Stimulated activated CD4-positive, alpha-beta T cell treated with anti-CD3 and anti-CD28 coated beads, Interleukin-15, amount 100 ng/mL, for 1 hour (primary cell): ENCODE results near the gene TTC27.
"Not testable (repeated sequence)": the region's sequence is repeated elsewhere in the genome, so short reads cannot be mapped to it uniquely, and the experiment has no call there.

Source experiments
- DNase-seq, 2 donors: peaks; one replicate each; pipeline ENCODE4 v3.0.0-alpha.2; 2020; ENCODE audit warnings: low read depth in 1 of 2, low spot score in 1 of 2

Gene TTC27

DNA sequence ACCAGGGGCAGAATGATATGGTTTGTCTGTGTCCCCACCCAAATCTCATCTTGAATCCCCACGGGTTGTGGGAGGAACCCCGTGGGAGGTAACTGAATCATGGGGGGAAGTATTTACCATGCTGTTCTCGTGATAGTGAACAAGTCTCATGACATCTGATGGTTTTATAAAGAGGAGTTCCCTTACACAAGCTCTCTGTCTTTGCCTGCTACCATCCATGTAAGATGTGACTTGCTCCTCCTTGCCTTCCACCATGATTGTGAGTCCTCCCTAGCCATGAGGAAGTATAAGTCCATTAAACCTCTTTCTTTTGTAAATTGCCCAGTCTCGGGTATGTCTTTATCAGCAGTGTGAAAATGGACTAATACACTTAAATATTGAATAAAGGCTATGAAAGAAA lies 218.4 kb downstream of the TTC27 start:
- not testable (repeated sequence) for DNase-seq

DNA sequence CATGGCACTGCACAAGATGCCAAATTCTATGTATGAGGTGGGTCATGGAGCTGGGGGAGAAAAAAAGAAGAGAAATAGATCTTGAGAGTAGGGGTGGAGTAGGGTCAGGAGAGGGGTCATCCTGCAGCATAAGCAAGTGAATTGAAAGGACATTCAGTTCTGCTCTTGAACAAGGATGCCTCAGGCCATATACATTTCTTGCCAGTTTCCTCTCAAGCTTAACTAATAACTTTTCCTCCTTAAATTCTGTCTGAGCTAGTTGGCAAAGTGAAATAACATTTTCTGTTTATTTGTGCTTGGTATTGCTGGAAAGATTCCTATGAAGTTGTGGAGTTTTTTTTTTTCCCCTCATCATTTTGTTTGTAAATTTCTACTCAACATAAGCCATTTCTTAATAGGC lies 219.9 kb downstream of the TTC27 start:
- DNase-seq = no peak

DNA sequence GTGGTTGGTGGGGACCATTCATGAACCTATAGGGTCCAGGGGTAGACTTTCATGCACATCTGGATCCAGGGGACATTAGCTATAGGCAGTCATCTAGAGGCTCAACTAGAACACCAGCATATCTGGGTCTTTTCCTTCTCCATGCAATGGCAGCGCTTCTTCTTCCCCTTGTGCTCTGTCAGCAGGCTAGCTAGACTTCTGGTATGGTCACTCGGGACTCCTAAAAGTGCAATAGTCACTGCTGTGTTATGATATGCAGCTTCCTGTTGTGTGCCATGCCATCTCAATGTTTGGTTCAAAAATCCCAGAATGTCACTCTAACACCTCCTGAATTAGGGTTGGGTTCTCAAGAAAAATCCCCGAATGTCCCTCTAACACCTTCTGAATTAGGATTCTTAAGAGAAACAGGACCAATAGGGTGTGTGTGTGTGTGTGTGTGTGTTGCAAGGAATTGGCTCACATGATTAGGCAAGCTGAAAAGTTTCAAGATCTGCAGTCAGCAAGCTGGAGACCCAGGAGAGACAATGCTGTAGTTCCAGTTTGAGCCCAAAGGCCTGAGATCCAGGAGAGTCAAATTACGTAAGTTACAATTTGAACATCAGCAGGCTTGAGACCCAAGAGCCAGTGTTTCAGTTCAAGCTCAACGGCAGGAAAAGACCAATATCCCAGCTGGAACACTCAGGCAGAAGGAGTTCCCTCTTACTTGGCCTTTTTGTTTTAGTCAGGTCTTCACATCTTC lies 221.8 kb downstream of the TTC27 start:
- no peak for DNase-seq

DNA sequence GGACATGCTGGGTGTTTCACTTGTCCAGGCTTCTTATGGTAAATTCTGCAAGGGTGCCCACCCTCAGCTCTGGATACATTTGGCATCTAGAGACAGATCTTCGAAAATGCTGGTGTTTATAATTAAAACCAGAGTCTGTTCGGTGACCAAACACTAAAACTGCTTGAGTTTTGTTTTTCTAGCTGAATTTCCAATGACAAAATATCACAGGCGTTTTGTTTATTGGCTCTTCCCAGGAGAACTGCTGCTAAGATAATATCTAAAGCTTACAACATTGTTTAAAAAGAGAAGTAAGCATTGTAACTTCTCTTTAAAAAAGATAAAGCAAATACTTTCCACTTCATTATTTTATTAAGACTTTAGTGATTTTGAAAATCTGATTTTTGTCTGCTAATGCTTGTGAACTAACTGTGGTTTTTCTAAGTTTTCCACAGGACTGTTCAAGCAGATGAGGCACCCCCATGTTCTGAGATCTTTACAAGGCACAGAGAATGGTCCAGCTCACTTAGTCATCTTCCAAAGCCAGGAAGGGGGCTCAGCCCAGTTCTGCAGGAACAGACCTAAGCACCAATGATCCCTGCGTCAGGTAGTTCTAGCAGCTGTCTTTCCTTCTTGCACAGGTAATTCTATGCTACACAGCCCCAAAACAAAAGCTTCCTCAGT lies 224.1 kb downstream of the TTC27 start:
- no peak for DNase-seq

DNA sequence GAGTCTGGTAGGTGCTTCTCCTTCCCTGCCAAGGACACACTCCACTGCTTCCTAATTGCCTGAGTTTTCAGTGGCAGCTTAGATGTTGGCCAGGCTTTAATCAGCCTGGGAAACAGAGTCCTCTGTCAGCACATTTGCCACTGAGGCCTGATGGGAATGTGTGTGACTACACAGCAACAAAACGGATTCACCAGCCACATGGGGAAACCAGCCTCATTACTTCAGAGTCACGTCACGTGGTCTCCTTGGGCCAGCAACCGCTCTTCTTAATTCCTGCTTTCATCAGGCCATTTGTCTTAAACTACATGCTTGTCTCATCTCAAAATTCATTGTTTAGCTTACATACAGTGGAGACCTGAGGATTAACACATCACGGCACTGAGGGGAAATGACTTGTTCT lies 225.0 kb downstream of the TTC27 start:
- no peak for DNase-seq

DNA sequence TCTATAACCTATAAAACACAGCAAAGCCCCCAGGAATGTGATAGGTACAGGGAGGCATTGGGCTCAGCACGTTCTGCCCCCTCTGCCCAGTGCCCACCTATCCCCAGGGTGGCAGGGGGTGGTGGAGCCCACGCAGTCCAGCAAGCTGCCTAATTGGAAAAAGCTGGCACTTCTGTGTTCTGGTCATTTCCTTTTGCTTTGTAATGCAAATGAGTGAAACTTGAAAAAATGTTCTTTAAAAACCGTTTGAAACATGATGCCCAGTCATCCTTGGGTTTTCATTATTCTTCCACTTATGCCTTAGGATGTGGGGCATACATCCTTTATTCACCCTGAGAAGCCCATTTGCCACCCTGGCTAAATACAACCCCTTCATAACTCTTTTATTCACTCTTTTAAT lies 229.0 kb downstream of the TTC27 start:
- no peak for DNase-seq

DNA sequence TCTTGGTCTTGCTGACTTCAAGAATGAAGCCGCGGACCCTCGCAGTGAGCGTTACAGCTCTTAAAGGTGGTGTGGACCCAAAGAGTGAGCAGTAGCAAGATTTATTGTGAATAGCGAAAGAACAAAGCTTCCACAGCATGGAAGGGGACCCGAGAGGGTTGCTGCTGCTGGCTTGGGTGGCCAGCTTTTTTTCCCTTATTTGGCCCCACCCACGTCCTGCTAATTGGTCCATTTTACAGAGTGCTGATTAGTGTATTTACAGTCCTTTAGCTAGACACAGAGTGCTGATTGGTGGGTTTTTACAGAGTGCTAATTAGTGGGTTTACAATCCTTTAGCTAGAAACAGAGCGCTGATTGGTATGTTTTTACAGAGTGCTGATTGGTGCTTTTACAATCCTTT lies 230.9 kb downstream of the TTC27 start:
- DNase-seq = no peak

DNA sequence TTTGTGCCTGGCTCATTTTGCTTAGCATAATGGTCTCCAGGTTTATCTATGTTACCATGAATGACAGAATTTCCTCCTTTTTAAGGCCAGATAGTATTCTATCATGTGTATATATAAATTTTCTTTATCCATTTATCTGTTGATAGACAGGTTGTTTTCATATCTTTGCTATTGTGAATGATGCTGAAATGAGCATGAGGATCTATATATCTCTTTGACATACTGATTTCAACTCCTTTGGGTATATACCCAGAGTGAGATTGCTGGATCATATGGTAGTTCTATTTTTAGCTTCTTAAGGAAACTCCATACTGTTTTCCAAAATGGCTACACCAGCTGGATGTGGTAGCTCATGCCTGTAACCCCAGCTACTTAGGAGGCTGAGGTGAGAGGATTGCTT lies 232.5 kb downstream of the TTC27 start:
- DNase-seq = no peak

DNA sequence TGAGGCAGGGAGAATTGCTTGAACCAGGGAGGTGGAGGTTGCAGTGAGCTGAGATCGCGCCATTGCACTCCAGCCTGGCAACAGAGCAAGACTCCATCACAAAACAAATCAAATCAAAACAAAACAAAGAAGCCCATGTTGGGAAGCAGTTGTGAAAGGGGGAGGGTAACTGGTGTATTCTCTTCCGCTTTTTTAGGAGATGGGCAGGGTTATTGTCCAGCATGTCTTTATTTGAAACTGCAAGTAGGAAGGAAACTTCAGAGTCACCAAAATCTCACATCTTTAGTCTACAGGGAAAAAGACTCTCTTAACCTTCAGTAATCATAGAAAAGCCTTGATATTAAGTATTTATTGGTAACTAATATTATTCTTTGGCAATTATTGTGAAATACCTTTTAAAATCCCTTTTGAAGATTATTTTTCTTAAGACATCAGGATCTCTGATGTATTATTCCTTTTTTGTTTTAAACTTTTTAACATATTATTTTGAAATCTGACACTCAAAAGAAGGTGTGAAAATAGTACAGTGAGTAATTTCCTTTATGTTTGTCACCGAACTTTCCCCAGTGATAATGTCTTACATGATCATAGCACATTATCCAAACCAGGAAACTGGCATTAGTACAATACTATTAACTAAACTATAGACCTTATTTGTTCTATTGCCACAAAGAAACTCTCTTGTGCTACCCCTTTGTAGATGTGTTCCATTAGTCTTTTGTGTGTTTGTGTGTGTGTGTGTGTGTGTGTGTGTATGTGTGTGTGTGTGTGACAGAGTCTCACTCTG lies 234.6 kb downstream of the TTC27 start:
- no peak for DNase-seq

DNA sequence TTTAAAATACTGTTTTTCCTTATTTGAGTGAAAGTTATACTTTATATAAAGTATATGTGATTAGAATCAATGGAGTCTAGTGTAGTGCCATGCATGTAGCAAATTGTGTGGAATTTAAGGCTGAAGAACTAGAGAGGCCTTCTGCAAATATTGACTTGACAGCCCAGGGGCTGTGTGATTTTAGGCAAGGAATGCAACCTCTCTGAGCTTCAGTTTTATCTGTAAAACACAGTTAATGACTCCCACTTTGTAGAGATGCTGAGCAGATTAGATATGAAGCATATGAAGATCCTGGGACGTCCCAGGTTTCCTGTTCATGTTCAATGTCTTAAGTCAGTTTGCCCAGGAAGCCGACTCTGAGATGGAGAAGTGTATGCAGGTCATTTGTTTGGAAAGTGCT lies 235.5 kb downstream of the TTC27 start:
- DNase-seq = no peak

DNA sequence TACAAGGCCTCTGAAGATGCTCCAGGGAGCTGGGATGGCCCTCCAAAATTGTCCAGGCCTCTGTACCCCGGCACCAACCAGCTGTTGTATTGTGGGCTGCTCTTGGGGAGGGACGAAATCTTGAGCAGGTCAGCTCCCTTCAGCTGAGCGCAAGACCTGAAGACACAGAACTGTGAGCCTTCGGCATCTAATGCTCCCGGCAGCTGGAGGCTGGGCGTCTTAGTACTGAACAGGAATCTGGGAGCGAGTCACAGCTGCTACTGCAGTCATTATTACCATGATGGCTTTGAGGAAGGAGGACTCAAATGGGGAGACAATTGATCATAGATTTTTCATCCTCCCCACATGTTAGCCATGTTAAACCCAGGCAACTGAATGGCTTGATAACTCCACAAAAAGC lies 236.0 kb downstream of the TTC27 start:
- DNase-seq = no peak

DNA sequence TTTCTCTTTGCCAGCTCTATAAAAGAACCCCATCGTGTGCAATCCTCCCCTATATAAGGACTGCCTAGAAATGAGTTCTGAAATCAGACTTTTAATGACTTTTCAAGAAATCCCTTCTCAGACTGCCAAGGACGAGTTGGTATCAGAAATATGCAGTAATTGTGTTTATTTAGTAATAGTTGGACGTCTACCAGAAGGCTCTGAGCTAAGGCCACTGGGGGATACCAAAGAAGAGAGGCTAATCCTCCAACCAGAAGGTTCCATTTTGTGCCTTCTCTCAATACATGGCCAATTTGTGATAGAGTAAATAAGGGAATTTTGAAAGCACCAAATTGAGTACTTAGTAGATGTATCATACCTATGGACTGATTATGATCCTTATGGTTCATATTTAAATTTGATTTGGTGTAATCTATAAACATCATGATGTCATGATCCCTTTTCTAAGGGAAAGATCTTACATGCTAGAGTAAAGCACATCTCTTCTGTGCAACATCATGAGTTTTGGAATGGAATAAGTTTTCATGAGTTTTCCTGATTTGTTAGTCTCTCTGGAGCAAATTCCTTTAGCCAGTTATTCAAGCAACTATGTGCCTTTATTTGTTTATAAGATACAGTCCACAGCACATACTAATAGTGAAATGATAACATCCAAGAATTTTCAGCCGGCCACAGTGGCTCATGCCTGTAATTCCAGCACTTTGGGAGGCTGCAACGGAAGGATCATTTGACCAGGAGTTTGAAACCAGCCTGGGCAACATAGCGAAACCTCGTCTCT lies 236.7 kb downstream of the TTC27 start:
- no peak for DNase-seq

DNA sequence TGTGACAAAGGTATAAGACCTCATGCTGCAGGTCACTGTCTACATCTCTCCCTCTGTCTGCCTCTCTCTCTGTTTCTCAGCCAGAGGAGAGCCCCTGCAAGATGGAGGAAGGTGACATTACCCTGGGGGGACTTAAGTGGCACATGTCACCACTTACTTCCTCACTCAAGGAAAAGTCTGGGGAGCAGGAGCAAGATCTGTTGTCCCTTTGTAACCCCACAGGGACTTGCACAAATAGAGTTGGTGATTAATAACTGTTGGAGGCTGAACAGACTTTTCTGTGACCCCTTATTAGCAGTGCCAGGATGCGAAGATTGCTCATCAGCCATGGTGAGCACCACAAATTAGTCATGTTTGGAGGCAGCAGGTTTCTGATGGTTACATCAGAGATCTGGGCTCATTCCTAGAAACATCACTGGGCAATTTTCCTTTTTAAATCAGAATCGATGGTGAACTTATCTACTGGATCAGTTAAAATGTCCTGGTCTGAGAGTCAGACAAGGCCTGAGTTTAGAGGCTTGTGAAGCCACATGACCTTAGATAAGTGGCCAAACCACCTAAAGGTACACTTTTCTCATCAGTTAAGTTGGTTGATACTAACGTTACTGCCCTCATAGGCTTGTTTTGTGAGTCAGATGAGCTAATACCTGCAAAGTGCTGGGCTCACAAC lies 237.7 kb downstream of the TTC27 start:
- no peak for DNase-seq

DNA sequence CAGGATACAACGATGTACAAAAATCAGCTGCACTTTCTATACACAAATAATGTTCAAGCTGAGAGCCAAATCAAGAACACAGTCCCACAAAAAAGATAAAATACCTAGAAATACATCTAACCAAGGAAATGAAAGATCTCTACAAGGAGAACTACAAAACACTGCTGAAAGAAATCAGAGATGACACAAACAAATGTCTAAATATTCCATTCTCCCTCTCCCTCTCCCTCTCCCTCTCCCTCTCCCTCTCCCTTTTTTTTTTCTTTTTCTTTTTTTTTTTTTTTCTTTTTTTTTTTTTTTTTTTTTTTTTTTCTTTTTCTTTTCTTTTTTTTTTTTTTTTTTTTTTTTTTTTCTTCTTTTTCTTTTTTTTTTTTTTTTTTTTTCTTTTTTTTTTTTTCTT lies 238.6 kb downstream of the TTC27 start:
- DNase-seq = not testable (repeated sequence)
